Measurements from ENCODE around the gene RASSF5. TPM values are rescaled to one million over a fixed set of nuclear protein-coding genes. Genes with fewer than 3 reads are reported as not detected.

Gene RASSF5
- total RNA-seq, 2 experiments from 2014 or later = 257 to 258 TPM

GRCh38 chr1:206521127-206521526, 13.8 kb downstream of the RASSF5 start:
- DNase-seq = no peak
- intact Hi-C loops (cut with micrococcal nuclease) = no loop called here
- H3K27ac Mint-ChIP-seq = no peak overlapping the region
- no peak overlapping the region for H3K4me3 Mint-ChIP-seq
- H3K4me1 Mint-ChIP-seq (ENCODE audit: low read depth) = peaks cover 3% of the 10 kb centered on the region
- H3K9me3 Mint-ChIP-seq = no peaks in the 10 kb centered on the region
- no peaks in the 10 kb centered on the region for H3K27me3 Mint-ChIP-seq (ENCODE audit: low read depth)
- H3K36me3 Mint-ChIP-seq (ENCODE audit: low read depth) = no peaks in the 10 kb centered on the region
- CTCF ChIA-PET = interaction anchor here (0.7 to 1.4 kb wide), 4 partner anchors 24 to 143 kb away, joined by 3 to 9 read pairs (median 4); no protein-coding TSS in a partner anchor

GRCh38 chr1:206521694-206522402, 14.5 kb downstream of the RASSF5 start:
- Mint-ChIP-seq H3K4me3 (no peak overlapping the region), H3K27me3 (ENCODE audit: low read depth) (no peaks in the 10 kb centered on the region), H3K36me3 (ENCODE audit: low read depth) (no peaks in the 10 kb centered on the region), H3K9me3 (no peaks in the 10 kb centered on the region), H3K4me1 (ENCODE audit: low read depth) (no peaks in the 10 kb centered on the region), H3K27ac (no peak overlapping the region)
- intact Hi-C loops (cut with micrococcal nuclease) = no loop called here
- no peak for DNase-seq
- CTCF ChIA-PET = interaction anchor here (0.6 to 1.4 kb wide), 4 partner anchors 23 to 142 kb away, joined by 3 to 9 read pairs (median 4); no protein-coding TSS in a partner anchor

- H3K27me3 Mint-ChIP-seq (ENCODE audit: low read depth) = no peaks in the 10 kb centered on the region
- DNase-seq = no peak
- CTCF ChIA-PET = interaction anchor here (1.0 to 1.1 kb wide), 2 partner anchors 18 to 19 kb away, joined by 3 to 4 read pairs; no protein-coding TSS in a partner anchor
- intact Hi-C loops (cut with micrococcal nuclease) = no loop called here
- H3K4me1 Mint-ChIP-seq (ENCODE audit: low read depth) = no peaks in the 10 kb centered on the region
- no peaks in the 10 kb centered on the region for H3K36me3 Mint-ChIP-seq (ENCODE audit: low read depth)
- H3K9me3 Mint-ChIP-seq = no peaks in the 10 kb centered on the region
- no peak overlapping the region for H3K27ac Mint-ChIP-seq
- no peak overlapping the region for H3K4me3 Mint-ChIP-seq
These were observed 17.5 kb downstream of the RASSF5 start for GRCh38 chr1:206524739-206525364.

- CTCF ChIA-PET = interaction anchor here (1.0 to 1.1 kb wide), 2 partner anchors 17 to 20 kb away, joined by 3 to 4 read pairs; no protein-coding TSS in a partner anchor
- no peak for DNase-seq
- no peaks in the 10 kb centered on the region for H3K4me1 Mint-ChIP-seq (ENCODE audit: low read depth)
- H3K9me3 Mint-ChIP-seq = no peaks in the 10 kb centered on the region
- H3K27ac Mint-ChIP-seq = no peak overlapping the region
- no peaks in the 10 kb centered on the region for H3K36me3 Mint-ChIP-seq (ENCODE audit: low read depth)
- no peaks in the 10 kb centered on the region for H3K27me3 Mint-ChIP-seq (ENCODE audit: low read depth)
- no peak overlapping the region for H3K4me3 Mint-ChIP-seq
- intact Hi-C loops (cut with micrococcal nuclease) = no loop called here
These were observed 19.0 kb downstream of the RASSF5 start for GRCh38 chr1:206526064-206526911.

GRCh38 chr1:206529425-206529824, 22.1 kb downstream of the RASSF5 start:
- Mint-ChIP-seq H3K4me1 (ENCODE audit: low read depth) (no peaks in the 10 kb centered on the region), H3K9me3 (no peaks in the 10 kb centered on the region), H3K4me3 (no peak overlapping the region), H3K36me3 (ENCODE audit: low read depth) (no peaks in the 10 kb centered on the region), H3K27me3 (ENCODE audit: low read depth) (no peaks in the 10 kb centered on the region), H3K27ac (no peak overlapping the region)
- CTCF ChIA-PET = no interaction called here
- no peak for DNase-seq
- intact Hi-C loops (cut with micrococcal nuclease) = no loop called here

- no peak for DNase-seq
- Mint-ChIP-seq H3K27ac (no peak overlapping the region), H3K9me3 (no peaks in the 10 kb centered on the region), H3K36me3 (ENCODE audit: low read depth) (no peaks in the 10 kb centered on the region), H3K4me3 (no peak overlapping the region), H3K4me1 (ENCODE audit: low read depth) (no peaks in the 10 kb centered on the region), H3K27me3 (ENCODE audit: low read depth) (no peaks in the 10 kb centered on the region)
- intact Hi-C loops (cut with micrococcal nuclease) = no loop called here
- CTCF ChIA-PET = interaction anchor here (1.6 kb wide), 1 partner anchor 13 kb away, joined by 5 read pairs; no protein-coding TSS in a partner anchor
These were observed 25.0 kb downstream of the RASSF5 start for GRCh38 chr1:206532368-206532767.

GRCh38 chr1:206534552-206534951, 27.2 kb downstream of the RASSF5 start:
- no peaks in the 10 kb centered on the region for H3K4me1 Mint-ChIP-seq (ENCODE audit: low read depth)
- no peak overlapping the region for H3K27ac Mint-ChIP-seq
- no peak for DNase-seq
- CTCF ChIA-PET = interaction anchor here (0.6 to 4.3 kb wide), 3 partner anchors 11 to 124 kb away, joined by 3 to 23 read pairs (median 4); no protein-coding TSS in a partner anchor
- H3K27me3 Mint-ChIP-seq (ENCODE audit: low read depth) = no peaks in the 10 kb centered on the region
- H3K36me3 Mint-ChIP-seq (ENCODE audit: low read depth) = peaks cover 1% of the 10 kb centered on the region
- intact Hi-C loops (cut with micrococcal nuclease) = no loop called here
- no peaks in the 10 kb centered on the region for H3K9me3 Mint-ChIP-seq
- no peak overlapping the region for H3K4me3 Mint-ChIP-seq

- Mint-ChIP-seq H3K4me3 (no peak overlapping the region), H3K9me3 (no peaks in the 10 kb centered on the region), H3K27ac (no peak overlapping the region), H3K4me1 (ENCODE audit: low read depth) (no peaks in the 10 kb centered on the region), H3K27me3 (ENCODE audit: low read depth) (no peaks in the 10 kb centered on the region), H3K36me3 (ENCODE audit: low read depth) (peaks cover 1% of the 10 kb centered on the region)
- CTCF ChIA-PET = interaction anchor here (1.2 to 4.3 kb wide), 2 partner anchors 10 to 46 kb away, joined by 3 to 23 read pairs; no protein-coding TSS in a partner anchor
- intact Hi-C loops (cut with micrococcal nuclease) = no loop called here
- no peak for DNase-seq
These were observed 28.5 kb downstream of the RASSF5 start for GRCh38 chr1:206535853-206536188.

GRCh38 chr1:206537141-206537540, 29.8 kb downstream of the RASSF5 start:
- intact Hi-C loops (cut with micrococcal nuclease) = no loop called here
- CTCF ChIA-PET = interaction anchor here (0.5 to 4.3 kb wide), 3 partner anchors 9 to 463 kb away, joined by 3 to 23 read pairs (median 3); partner anchors contain the start of gene EIF2D
- no peak overlapping the region for H3K27ac Mint-ChIP-seq
- DNase-seq = no peak
- H3K27me3 Mint-ChIP-seq (ENCODE audit: low read depth) = no peaks in the 10 kb centered on the region
- no peaks in the 10 kb centered on the region for H3K9me3 Mint-ChIP-seq
- H3K36me3 Mint-ChIP-seq (ENCODE audit: low read depth) = peaks cover 1% of the 10 kb centered on the region
- H3K4me1 Mint-ChIP-seq (ENCODE audit: low read depth) = no peaks in the 10 kb centered on the region
- H3K4me3 Mint-ChIP-seq = no peak overlapping the region

GRCh38 chr1:206538086-206538770, 30.9 kb downstream of the RASSF5 start:
- CTCF ChIA-PET = interaction anchor here (1.7 kb wide), 1 partner anchor 120 kb away, joined by 3 read pairs; no protein-coding TSS in a partner anchor
- Mint-ChIP-seq H3K27me3 (ENCODE audit: low read depth) (no peaks in the 10 kb centered on the region), H3K4me1 (ENCODE audit: low read depth) (no peaks in the 10 kb centered on the region), H3K36me3 (ENCODE audit: low read depth) (peaks cover 1% of the 10 kb centered on the region), H3K27ac (no peak overlapping the region), H3K4me3 (no peak overlapping the region), H3K9me3 (no peaks in the 10 kb centered on the region)
- intact Hi-C loops (cut with micrococcal nuclease) = no loop called here
- no peak for DNase-seq

GRCh38 chr1:206538901-206539640, 31.7 kb downstream of the RASSF5 start:
- no peaks in the 10 kb centered on the region for H3K27me3 Mint-ChIP-seq (ENCODE audit: low read depth)
- H3K36me3 Mint-ChIP-seq (ENCODE audit: low read depth) = peaks cover 1% of the 10 kb centered on the region
- no peak overlapping the region for H3K4me3 Mint-ChIP-seq
- H3K4me1 Mint-ChIP-seq (ENCODE audit: low read depth) = no peaks in the 10 kb centered on the region
- CTCF ChIA-PET = interaction anchor here (1.7 kb wide), 1 partner anchor 119 kb away, joined by 3 read pairs; no protein-coding TSS in a partner anchor
- no peak overlapping the region for H3K27ac Mint-ChIP-seq
- DNase-seq = no peak
- intact Hi-C loops (cut with micrococcal nuclease) = no loop called here
- H3K9me3 Mint-ChIP-seq = no peaks in the 10 kb centered on the region
